ENCODE results near the gene TSC2.

The TSC2 gene

DNA sequence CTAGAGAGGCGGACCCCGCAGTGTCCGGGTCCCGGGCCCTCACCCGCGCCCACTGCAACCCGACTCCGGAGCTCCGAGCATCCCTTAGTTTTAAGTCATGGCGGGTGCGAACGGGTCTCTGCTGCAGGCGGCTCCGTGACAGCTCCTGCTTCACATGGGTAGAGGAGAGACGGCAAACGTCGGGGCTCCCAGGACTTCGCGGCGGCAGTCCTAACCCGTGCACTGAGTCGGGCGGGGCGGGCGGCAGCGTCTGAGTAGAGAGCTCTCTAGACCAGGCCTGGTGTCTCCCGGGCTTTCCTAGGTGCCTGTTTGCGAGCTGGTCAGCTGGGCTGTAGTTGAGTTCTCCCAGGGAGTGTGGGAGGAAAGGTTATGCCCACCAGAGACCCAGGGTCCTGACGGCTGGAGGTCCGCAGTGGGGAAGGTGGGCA, 345 bp downstream of the TSC2 start:
- TF ChIP-seq CTCF (IDR thresholded peaks at IDR 0.05; ENCODE audit: low read depth, low read length, missing control alignments), result no peak
- DNase-seq (ENCODE audit: low read depth), result no peak
- peak overlapping the region; percentile 79 for H3K4me3 ChIP-seq (ENCODE audit: low read depth, low read length)

DNA sequence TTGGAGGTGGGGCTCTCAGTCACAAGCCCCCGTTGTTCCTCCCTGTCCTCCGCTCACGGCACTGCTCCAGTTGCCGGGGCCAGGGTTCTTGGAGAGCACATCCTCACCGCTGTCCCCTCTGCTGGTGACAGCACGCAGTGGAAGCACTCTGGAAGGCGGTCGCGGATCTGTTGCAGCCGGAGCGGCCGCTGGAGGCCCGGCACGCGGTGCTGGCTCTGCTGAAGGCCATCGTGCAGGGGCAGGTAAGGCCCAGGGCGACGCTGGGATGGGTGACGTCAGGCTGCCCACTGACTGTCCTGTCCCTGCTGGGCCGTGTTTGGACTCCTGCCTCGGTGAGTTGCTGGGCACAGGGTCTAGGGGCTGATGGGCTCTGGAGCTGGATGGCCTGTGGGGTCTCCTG, 5.4 kb downstream of the TSC2 start:
- no peak overlapping the region for H3K4me3 ChIP-seq (ENCODE audit: low read depth, low read length)

DNA sequence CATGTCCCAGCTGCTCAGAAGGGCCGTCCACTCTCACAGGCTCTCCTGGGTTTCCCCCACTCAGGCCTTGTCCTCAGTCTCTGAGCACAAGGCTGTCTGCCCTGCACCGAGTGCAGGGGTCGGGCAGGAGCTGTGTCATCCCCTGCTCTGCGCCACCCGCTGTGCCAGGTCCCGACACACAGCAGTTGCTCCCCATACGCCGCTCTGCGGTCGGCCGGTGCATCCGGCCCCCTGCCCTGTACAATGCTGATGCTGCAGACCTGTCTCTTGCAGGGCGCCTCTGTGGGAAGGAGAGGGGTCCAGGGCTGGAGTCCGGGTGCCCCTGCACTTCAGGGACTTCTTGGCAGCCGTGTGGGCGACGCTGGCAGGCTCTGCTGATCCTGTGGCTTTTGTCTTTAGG, 6.1 kb downstream of the TSC2 start:
- DNase-seq (ENCODE audit: low read depth), result no peak
- H3K4me3 ChIP-seq (ENCODE audit: low read depth, low read length), result no peak overlapping the region
- TF ChIP-seq CTCF (IDR thresholded peaks at IDR 0.05; ENCODE audit: low read depth, low read length, missing control alignments), result no peak

More for the DNA sequence above, 5.4 kb downstream of the TSC2 start:
- DNase-seq (ENCODE audit: low read depth), result no peak
- no peak for TF ChIP-seq CTCF (IDR thresholded peaks at IDR 0.05; ENCODE audit: low read depth, low read length, missing control alignments)

DNA sequence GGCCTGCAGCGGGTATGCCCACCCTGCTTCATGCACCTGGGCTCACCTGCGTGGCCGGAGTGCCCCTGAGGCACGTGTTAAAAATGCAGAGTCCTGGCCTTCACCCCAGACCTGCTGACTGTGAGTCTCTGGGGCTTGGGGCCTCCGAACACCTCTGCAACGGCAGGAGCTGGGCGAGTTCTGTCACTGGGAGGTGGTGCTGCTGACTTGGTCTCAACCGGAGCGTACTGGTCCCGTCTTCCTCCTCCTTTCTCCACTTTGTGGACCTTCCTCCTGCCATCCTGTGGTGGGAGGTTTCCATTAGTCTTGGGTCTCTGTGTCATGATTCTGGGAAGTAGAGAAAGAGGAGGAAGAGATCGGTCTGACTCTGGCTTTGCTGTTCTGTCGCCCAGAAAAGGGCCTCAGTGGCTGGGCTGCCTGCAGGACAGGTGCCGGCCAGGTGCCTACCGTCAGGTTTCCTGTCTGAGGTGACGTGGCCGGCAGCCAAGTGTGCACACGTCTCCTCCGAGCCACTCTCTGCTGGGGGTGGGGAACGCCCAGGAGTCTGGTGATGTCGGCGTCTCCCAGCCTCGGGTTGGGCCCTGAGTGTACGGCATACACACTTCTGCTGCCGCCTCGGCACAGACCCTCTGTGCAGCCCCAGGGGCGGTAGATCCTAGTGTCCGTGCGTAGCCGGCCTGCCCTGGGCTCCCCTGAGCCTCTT, 6.9 kb downstream of the TSC2 start:
- H3K4me3 ChIP-seq (ENCODE audit: low read depth, low read length), result no peak overlapping the region
- no peak for DNase-seq (ENCODE audit: low read depth)
- TF ChIP-seq CTCF (IDR thresholded peaks at IDR 0.05; ENCODE audit: low read depth, low read length, missing control alignments), result no peak

DNA sequence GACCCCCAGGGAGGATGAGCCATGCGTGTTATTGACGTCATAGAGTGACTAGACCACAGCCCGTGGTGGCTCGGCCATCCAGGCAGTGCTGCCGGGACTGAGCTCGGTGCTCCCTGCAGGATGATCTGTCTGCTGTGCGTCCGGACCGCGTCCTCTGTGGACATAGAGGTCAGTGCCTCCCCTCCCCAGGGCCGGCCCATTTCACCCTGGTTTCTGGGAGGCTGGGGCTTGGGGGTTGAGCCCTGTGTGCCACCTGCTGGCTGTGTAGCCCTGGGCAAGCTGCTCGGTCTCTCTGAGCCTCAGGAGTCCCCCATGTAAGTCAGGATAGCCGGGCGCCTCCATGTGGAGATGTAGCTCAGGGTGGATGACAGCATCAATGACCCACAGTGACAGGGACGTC, 8.3 kb downstream of the TSC2 start:
- TF ChIP-seq CTCF (IDR thresholded peaks at IDR 0.05; ENCODE audit: low read depth, low read length, missing control alignments), result no peak
- no peak for DNase-seq (ENCODE audit: low read depth)
- H3K4me3 ChIP-seq (ENCODE audit: low read depth, low read length), result no peak overlapping the region

GRCh38 chr16:2056681-2057407, 9.1 kb downstream of the TSC2 start:
- DNase-seq (ENCODE audit: low read depth), result no peak
- no peak overlapping the region for H3K4me3 ChIP-seq (ENCODE audit: low read depth, low read length)
- TF ChIP-seq CTCF (IDR thresholded peaks at IDR 0.05; ENCODE audit: low read depth, low read length, missing control alignments), result peak; percentile 27

Data from GM12864 (cell line).